PC-3 (cell line): ENCODE measurements around the gene NRARP.

Experiments used
- EZH2 ChIP-seq: fragments of 300-600 bp; sonication (generic); IDR thresholded peaks from one replicate; pipeline ENCODE4 v1.6.1; 2017; ENCODE audit warnings: antibody characterized with exemption, mild to moderate bottlenecking, low read length; ENCODE audit not compliant: unreplicated experiment
- EZH2phosphoT487 ChIP-seq: fragments of 300-600 bp; sonication (generic); IDR thresholded peaks from 2 replicates; pipeline ENCODE4 v1.6.1; 2018; ENCODE audit warnings: mild to moderate bottlenecking, antibody characterized with exemption, low read length, borderline replicate concordance
- TF ChIP-seq, protein P1 (sequence below): fragments of 300-600 bp; sonication (generic); conservative IDR thresholded peaks from 2 replicates; pipeline ENCODE4 v1.5.1; 2017; ENCODE audit warnings: antibody characterized with exemption, low read depth, mild to moderate bottlenecking, low read length

DNA sequence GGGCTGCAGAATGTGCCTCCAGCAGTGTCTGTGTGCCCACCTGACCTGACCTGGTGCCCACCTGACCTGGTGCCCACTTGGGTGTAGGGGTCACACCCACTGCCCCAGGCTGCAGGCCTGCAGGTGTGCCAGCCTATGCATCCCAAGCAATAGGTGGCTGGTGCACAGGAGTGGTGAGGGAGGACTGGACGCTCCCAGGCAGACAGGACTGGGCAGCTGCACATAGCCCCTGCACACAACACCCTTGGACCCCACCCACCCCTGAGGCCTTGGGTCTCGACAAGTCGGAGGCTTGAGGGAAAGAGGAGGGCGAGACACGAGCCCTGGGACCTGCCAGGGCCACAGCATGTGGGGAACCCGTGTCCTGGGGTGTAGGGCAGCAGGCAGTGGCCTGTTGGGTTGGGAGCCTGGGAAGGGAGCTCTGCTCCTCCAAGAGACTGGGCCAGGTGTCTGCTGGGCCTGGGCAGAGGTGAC lies 10.8 kb upstream of the NRARP start:
- TF ChIP-seq EZH2 (no peak), EZH2phosphoT487 (no peak)
- TF ChIP-seq, protein P1, sequence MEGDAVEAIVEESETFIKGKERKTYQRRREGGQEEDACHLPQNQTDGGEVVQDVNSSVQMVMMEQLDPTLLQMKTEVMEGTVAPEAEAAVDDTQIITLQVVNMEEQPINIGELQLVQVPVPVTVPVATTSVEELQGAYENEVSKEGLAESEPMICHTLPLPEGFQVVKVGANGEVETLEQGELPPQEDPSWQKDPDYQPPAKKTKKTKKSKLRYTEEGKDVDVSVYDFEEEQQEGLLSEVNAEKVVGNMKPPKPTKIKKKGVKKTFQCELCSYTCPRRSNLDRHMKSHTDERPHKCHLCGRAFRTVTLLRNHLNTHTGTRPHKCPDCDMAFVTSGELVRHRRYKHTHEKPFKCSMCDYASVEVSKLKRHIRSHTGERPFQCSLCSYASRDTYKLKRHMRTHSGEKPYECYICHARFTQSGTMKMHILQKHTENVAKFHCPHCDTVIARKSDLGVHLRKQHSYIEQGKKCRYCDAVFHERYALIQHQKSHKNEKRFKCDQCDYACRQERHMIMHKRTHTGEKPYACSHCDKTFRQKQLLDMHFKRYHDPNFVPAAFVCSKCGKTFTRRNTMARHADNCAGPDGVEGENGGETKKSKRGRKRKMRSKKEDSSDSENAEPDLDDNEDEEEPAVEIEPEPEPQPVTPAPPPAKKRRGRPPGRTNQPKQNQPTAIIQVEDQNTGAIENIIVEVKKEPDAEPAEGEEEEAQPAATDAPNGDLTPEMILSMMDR = no peak
